HG03378 (cell line): Measurements from ENCODE around the gene SRGAP2C.
"Not testable (repeated sequence)": the region's sequence is repeated elsewhere in the genome, so short reads cannot be mapped to it uniquely, and the experiment has no call there.

Source experiments
- ATAC-seq: cut with Tn5 transposase; IDR thresholded peaks from one replicate; pipeline ENCODE4 v1.9.1; 2021; ENCODE audit warnings: mild to moderate bottlenecking, moderate library complexity; ENCODE audit not compliant: unreplicated experiment

The SRGAP2C gene

GRCh38 chr1:121324726-121325125 lies 140.0 kb downstream of the SRGAP2C start:
- not testable (repeated sequence) for ATAC-seq

DNA sequence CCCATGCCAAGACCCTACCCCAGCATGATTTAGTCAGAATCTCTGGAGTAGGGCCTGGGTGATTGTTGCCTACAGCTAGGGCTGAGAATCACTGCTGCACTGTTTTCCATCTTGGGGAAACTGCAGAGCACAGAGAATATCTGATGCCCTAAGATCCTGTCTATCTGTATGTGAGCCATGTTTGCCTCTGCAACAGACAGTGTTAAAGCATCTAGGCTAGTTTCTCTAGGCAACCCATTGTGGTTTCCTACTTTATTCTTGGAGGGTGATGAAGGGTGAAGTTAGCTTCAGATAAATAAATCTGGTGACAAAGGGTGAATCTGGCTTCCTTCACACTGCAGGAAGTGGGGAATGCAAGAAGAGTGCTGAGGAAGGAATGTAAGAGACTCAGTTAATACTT lies 147.4 kb downstream of the SRGAP2C start:
- not testable (repeated sequence) for ATAC-seq

- ATAC-seq = not testable (repeated sequence)
Measured at GRCh38 chr1:121332599-121333562, 148.1 kb downstream of the SRGAP2C start.

DNA sequence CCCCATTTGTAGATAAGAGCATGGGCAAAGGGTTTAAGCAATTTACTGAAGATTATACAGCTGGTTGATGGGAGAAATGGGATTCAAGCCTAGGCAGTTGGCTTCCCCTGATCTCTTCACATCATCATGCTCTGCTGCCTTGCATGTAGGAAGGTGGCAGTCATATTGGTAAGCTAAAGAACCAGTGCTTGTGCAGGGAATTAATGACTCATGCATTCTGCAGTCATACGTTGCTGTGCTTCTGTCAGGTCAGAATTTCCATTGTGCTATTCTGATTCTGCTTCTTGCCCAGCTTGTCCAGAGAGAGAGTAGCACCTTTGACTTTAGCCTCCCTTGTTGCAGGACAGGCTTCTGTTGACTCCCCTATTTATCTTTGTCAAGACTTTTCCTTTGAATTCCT lies 153.2 kb downstream of the SRGAP2C start:
- peak; percentile 88 for ATAC-seq

DNA sequence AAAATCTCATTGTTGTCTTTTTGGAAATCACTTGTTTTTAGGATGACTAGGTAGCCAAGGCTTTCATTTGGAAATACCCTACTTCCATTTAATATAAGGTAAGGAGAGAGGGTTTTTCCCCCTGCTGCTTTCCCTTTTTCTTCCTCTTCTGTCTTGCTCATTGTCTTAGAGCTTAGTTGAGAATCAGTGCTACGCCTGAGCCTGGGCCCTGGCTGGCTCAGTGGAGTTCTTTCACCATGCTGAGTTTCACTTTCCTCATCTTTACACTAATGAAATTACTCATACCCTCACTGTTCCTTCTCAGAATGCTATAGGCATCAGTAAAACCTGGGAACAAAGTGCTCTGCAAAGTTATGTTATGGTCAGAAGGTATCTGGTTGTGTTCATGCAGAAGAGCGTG lies 154.8 kb downstream of the SRGAP2C start:
- ATAC-seq = peak; percentile 62

GRCh38 chr1:121343311-121343906 lies 158.6 kb downstream of the SRGAP2C start:
- ATAC-seq = not testable (repeated sequence)

DNA sequence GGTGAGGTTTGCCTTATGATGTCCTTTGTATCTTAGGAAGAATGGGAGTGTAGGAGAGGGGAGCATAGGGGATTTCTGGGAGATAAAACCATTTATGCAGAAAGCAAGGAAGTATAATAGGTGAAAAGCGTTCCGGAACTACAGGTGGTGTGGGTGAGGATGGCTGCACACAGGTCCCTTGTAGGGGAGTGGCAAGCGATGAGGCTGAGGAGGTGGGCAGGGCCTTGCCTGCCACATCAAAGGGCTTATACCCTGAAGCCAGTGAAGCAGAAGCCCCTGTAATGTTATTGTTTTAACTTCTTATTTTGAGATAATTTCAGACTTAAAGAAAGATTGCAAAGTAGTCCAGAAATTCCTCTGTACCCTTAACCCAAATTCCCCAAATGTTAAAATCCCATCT lies 159.6 kb downstream of the SRGAP2C start:
- not testable (repeated sequence) for ATAC-seq

- ATAC-seq = not testable (repeated sequence)
Measured at GRCh38 chr1:121346654-121347053, 161.9 kb downstream of the SRGAP2C start.

DNA sequence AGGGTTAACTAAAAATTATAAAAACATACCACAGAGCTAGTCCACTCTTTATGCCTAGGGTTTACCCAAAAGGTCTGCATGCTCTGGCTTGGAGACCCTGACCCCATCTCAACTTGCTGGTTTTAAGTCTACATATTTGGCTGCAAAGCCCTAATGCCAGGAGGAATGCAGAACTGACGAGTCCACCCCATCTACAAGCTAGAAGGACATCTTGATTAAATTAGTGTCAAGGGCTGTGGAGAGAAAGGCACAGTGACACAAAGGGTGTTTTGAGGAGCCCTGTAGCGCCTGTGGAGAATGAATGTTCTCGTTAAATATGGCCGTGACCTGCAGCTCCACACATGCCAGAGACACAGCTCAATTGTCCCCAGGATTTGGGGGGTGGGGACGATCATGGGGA lies 162.7 kb downstream of the SRGAP2C start:
- ATAC-seq = not testable (repeated sequence)

- not testable (repeated sequence) for ATAC-seq
Measured at GRCh38 chr1:121348115-121348514, 163.3 kb downstream of the SRGAP2C start.

DNA sequence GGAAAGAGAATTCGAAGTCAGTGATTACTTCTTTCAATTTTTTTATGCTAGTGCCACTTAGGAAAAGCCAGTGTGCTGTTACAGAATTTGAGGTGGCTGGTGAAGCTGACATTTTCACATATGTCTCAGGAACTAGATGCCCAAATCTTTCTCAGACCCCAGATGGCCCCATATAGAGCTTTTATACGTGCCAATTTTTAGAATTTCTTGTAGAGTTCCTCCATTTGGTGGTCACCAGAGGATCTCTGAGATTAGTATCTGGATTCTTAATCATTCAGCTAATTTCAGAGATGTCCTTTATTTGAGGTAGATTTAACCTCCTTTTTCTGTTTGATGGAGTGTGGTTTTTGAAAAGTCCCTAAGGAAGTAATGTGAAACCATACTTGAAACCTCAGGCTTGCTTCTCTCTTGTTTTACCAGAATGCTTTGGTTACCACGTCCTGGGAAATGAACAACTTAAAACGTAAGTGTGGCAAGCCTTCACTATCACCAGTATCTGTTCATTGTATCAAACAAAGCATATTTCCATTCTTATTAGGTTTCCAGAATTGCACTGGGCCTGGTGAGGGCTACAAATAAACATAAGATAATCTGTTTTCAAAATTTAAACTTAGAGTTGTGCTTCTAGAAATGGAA lies 164.7 kb downstream of the SRGAP2C start:
- ATAC-seq = not testable (repeated sequence)

GRCh38 chr1:121355711-121356420 lies 171.1 kb downstream of the SRGAP2C start:
- ATAC-seq = not testable (repeated sequence)

- not testable (repeated sequence) for ATAC-seq
Measured at GRCh38 chr1:121356819-121357218, 172.0 kb downstream of the SRGAP2C start.

- not testable (repeated sequence) for ATAC-seq
Measured at GRCh38 chr1:121360531-121360930, 175.8 kb downstream of the SRGAP2C start.

DNA sequence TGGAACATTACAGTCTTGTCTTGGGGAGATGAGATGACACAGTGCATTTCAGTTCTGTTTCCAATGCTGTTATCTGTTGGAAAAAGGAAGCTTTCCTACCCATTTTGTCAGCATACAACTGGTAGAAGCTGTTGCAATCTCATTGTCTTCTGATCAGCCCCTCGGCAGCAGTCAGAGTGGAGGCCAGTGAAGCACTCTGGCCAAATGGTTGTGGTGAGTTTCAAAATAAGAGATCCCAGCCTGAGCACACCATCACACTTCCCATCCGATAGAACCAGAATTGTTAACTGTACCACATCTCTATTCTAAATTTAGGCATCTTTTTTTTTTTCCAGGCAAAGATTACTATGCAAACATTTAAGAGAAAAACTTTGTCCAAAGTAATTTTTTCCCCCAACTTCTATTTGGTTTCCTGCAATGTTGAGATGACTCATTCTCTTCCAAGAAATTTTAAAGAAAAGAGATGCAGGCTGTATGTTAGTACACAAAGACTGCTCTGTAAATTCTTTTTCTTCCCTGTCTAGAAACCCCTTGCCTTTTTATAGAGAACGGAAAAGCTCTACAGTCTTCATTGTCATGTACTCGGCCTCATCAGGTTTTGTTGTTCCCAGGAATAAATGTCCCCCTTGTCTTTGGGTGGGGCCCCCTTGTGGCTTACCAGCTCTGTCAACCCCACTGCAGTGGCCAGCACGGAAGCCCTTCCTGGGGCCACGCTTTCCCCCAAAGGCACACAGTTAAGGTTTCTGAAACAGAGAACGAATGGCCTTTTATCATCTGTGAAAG lies 176.9 kb downstream of the SRGAP2C start:
- not testable (repeated sequence) for ATAC-seq

DNA sequence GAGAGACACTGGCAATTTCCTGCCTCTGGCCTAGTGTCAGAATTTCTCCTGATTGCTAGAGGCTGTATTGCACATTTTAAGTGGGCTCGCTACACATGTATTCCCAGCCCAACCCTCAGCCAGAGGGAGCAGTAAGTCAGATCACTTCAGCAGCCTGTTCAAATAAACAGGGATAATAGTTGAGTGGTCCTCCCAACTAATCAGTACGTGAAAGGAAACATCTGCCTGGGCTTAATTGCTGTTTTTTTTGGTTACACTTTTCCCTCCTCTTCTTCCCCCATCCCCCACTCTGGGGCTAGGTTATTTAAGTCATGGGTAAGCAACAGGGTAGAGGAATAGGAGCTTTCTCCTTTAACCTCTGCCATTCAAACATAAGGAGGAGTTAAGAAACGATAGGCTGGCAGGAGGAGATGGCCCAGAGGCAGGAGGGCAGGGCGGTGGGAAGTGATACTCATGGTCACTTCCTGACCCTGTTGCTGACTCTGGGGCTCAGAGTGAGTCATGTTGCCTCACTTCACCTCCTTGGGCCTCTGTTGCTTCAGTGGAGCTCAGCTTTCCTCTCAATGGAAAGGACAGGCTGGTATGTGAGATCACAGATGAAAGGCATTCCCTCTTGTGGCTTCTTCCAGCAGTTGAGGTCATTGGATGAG lies 177.6 kb downstream of the SRGAP2C start:
- not testable (repeated sequence) for ATAC-seq

GRCh38 chr1:121365316-121365715 lies 180.5 kb downstream of the SRGAP2C start:
- ATAC-seq = not testable (repeated sequence)

GRCh38 chr1:121365723-121366122 lies 180.9 kb downstream of the SRGAP2C start:
- not testable (repeated sequence) for ATAC-seq

- not testable (repeated sequence) for ATAC-seq
Measured at GRCh38 chr1:121366171-121366570, 181.4 kb downstream of the SRGAP2C start.
